ENCODE measurements around the gene PODXL2.
A peak's percentile ranks its signal among the peaks of the same experiment; 100 is the strongest.

Gene PODXL2

DNA sequence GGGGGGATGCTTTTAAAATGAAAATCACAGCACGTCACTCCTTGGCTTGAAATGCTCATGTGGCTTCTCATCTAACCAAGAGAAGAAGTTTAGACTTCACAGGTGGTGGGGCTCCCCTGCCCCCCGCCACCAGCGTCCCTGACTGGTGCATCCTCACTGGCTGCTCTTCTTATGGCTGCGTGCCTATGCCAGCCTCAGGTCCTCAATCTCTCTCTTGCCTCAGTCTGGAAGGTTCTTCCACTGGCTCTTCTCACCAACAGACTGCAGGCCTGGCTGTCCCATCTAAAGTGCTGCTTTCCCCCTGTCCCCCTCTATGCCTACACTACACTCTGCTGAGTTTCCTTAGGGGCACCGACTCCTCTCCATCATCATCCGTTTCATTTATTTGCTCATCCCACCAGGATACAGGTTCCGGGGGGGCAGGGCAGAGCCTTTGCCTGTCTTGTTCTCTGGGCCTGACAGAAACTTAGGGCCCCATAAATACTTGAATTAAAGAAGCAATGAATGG is 64.4 kb downstream of the PODXL2 start:
- Histone ChIP-seq H3K27me3 (ENCODE audit: control insufficient read depth in 5 of 5, insufficient read depth in 4 of 5, low read length in 5 of 5) (no peaks in the 10 kb centered on the region), H3K4me1 (ENCODE audit: control insufficient read depth in 5 of 5, insufficient read depth in 5 of 5, low read length in 5 of 5) (peaks cover 16 to 36% (median 32%) of the 10 kb centered on the region in 5 donors), H3K9ac (ENCODE audit: low read length in 5 of 5) (no peak overlapping the region), H3K27ac (ENCODE audit: low read depth, low read length) (no peak overlapping the region), H3K9me3 (ENCODE audit: control insufficient read depth in 5 of 5, low read length in 5 of 5) (no peaks in the 10 kb centered on the region), H3K36me3 (ENCODE audit: control insufficient read depth in 5 of 5, insufficient read depth in 5 of 5, low read length in 5 of 5) (peaks cover 0 to 60% (median 60%) of the 10 kb centered on the region in 5 donors), H3K4me3 (ENCODE audit: low read depth in 1 of 5, low read length in 5 of 5) (no peak overlapping the region)

DNA sequence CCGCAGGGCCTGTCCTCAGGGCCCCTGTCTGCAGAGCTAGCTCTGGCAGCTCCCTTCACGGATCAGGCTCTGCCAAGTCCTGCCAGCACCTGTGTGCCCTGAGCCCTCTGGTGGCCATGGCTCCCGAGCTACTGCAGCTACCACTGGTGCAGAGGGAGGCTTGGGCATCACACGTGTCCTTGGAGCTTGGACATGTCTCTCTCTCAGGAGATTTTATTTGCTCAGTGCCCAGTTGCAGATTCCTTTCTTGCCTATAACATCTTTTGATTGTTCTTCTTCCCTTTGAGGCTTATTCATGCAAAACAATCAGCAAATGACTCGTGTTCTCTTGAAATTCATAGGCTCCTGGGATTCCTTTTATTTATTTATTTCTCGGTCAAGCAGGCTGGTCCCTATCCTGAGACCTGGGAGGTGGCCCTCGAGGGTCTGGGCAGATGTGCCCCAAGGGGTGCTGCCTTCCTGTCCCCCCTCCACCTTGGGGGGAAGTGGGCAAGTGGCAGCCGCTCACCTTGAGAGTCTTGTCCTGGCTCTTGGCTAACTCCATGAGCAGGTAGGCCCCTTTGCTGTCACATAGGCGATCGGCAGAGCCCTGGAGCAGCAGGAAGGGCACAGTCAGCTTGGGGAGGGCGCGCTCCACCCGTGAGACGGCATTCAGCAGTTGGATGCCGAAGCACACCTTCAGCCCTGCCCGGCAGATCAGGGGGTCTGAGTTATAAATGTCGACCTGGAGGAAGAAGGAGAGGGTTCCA is 65.7 kb downstream of the PODXL2 start:
- Histone ChIP-seq H3K27me3 (ENCODE audit: control insufficient read depth in 5 of 5, insufficient read depth in 4 of 5, low read length in 5 of 5) (no peaks in the 10 kb centered on the region), H3K9me3 (ENCODE audit: control insufficient read depth in 5 of 5, low read length in 5 of 5) (no peaks in the 10 kb centered on the region), H3K27ac (ENCODE audit: low read depth, low read length) (no peak overlapping the region), H3K36me3 (ENCODE audit: control insufficient read depth in 5 of 5, insufficient read depth in 5 of 5, low read length in 5 of 5) (peaks cover 0 to 54% (median 52%) of the 10 kb centered on the region in 5 donors), H3K4me3 (ENCODE audit: low read depth in 1 of 5, low read length in 5 of 5) (no peak overlapping the region), H3K9ac (ENCODE audit: low read length in 5 of 5) (no peak overlapping the region), H3K4me1 (ENCODE audit: control insufficient read depth in 5 of 5, insufficient read depth in 5 of 5, low read length in 5 of 5) (peaks cover 22 to 49% (median 44%) of the 10 kb centered on the region in 5 donors)

DNA sequence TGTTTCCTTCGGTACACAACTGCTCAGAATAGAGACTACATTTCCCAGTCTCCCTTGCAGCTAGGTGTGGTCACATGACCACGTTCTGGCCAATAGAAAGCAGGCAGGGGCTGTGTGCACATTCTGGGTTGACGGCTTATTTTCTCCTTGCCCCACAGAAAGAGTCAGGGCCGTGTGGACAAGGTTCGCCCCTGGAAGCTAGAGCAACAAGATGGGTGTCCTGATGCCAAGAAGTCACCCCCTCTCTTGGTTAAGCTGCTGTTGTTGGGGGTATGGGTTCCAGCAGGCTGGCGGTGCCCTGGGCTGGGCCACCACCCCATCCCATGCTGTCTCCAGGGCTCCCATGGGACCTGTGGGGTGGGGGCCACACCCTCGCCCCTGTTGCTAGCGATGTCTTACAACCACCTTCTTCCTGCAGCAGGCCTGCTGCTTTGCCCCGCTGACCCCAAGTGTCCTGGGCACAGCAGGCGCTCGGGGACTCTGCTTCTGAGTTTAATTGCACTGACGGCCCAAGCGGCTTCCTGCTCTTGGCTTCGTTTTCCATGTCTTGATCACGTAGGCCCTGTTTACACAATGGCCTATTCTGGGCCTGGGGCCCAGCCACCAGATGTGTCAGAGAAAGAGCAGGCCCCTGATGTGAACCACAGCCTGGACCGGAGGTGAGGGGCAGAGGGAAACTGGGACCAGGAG is 68.7 kb downstream of the PODXL2 start:
- H3K27me3 ChIP-seq (ENCODE audit: control insufficient read depth in 5 of 5, insufficient read depth in 4 of 5, low read length in 5 of 5), result no peaks in the 10 kb centered on the region
- H3K4me1 ChIP-seq (ENCODE audit: control insufficient read depth in 5 of 5, insufficient read depth in 5 of 5, low read length in 5 of 5), result peaks cover 29 to 69% (median 65%) of the 10 kb centered on the region in 5 donors
- H3K27ac ChIP-seq (ENCODE audit: low read depth, low read length), result peak overlapping the region; percentile 97
- H3K9me3 ChIP-seq (ENCODE audit: control insufficient read depth in 5 of 5, low read length in 5 of 5), result no peaks in the 10 kb centered on the region
- peak overlapping the region in 3 of 5 donors; percentile 13 to 17 (median 13) for H3K4me3 ChIP-seq (ENCODE audit: low read depth in 1 of 5, low read length in 5 of 5)
- H3K36me3 ChIP-seq (ENCODE audit: control insufficient read depth in 5 of 5, insufficient read depth in 5 of 5, low read length in 5 of 5), result peaks cover 0 to 38% (median 28%) of the 10 kb centered on the region in 5 donors
- peak overlapping the region in 4 of 5 donors; percentile 51 to 73 (median 62) for H3K9ac ChIP-seq (ENCODE audit: low read length in 5 of 5)

- Histone ChIP-seq H3K9ac (ENCODE audit: low read length in 5 of 5) (peak overlapping the region in 4 of 5 donors; percentile 51 to 73 (median 62)), H3K36me3 (ENCODE audit: control insufficient read depth in 5 of 5, insufficient read depth in 5 of 5, low read length in 5 of 5) (peaks cover 0 to 32% (median 24%) of the 10 kb centered on the region in 5 donors), H3K4me1 (ENCODE audit: control insufficient read depth in 5 of 5, insufficient read depth in 5 of 5, low read length in 5 of 5) (peaks cover 29 to 75% (median 71%) of the 10 kb centered on the region in 5 donors), H3K27me3 (ENCODE audit: control insufficient read depth in 5 of 5, insufficient read depth in 4 of 5, low read length in 5 of 5) (no peaks in the 10 kb centered on the region), H3K4me3 (ENCODE audit: low read depth in 1 of 5, low read length in 5 of 5) (peak overlapping the region in 1 of 5 donors; percentile 16), H3K27ac (ENCODE audit: low read depth, low read length) (peak overlapping the region; percentile 97), H3K9me3 (ENCODE audit: control insufficient read depth in 5 of 5, low read length in 5 of 5) (no peaks in the 10 kb centered on the region)
These were observed 69.3 kb downstream of the PODXL2 start for GRCh38 chr3:127698286-127698685.

DNA sequence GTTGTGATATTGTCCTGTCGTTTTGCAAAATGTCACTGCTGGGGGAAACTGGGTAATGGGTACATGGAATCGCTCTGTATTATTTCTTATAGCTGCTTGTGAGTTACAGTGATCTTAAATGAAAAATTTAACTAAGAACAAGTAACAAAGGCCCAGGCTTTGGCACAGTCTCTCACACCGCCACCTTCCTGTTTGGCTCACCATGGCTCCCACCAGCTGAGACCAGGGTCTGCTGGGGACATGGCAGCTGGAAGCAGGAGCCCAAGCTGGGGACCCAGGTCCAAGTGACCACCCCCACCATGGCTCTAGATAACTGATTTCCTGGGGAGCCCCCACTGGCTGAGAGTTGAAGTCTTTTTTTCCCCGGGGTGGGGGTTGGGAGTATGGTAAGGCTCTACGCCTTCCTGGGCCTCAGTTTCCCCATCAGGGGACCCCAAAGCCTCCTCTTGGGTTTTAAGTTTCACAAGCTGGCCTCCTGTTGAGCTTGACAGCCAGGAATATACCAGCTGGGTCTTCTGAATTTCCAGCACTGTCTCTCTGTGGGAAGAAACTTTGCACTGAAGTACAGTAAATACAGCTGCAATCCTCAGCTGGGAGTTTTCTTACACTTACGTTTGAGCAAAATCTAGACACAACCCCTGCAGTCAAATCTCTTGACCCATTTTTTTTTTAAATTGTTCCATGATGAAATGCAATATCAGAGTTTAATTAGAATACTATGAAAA is 69.9 kb downstream of the PODXL2 start:
- no peaks in the 10 kb centered on the region for H3K27me3 ChIP-seq (ENCODE audit: control insufficient read depth in 5 of 5, insufficient read depth in 4 of 5, low read length in 5 of 5)
- peaks cover 29 to 80% (median 76%) of the 10 kb centered on the region in 5 donors for H3K4me1 ChIP-seq (ENCODE audit: control insufficient read depth in 5 of 5, insufficient read depth in 5 of 5, low read length in 5 of 5)
- H3K9ac ChIP-seq (ENCODE audit: low read length in 5 of 5), result peak overlapping the region in 4 of 5 donors; percentile 51 to 73 (median 62)
- H3K9me3 ChIP-seq (ENCODE audit: control insufficient read depth in 5 of 5, low read length in 5 of 5), result no peaks in the 10 kb centered on the region
- H3K36me3 ChIP-seq (ENCODE audit: control insufficient read depth in 5 of 5, insufficient read depth in 5 of 5, low read length in 5 of 5), result peaks cover 0 to 26% (median 18%) of the 10 kb centered on the region in 5 donors
- peak overlapping the region; percentile 97 for H3K27ac ChIP-seq (ENCODE audit: low read depth, low read length)
- H3K4me3 ChIP-seq (ENCODE audit: low read depth in 1 of 5, low read length in 5 of 5), result peak overlapping the region in 1 of 5 donors; percentile 16

- Histone ChIP-seq H3K27ac (ENCODE audit: low read depth, low read length) (peak overlapping the region; percentile 97), H3K4me1 (ENCODE audit: control insufficient read depth in 5 of 5, insufficient read depth in 5 of 5, low read length in 5 of 5) (peaks cover 29 to 80% (median 76%) of the 10 kb centered on the region in 5 donors), H3K36me3 (ENCODE audit: control insufficient read depth in 5 of 5, insufficient read depth in 5 of 5, low read length in 5 of 5) (peaks cover under 1 to 22% (median 13%) of the 10 kb centered on the region in 5 donors), H3K27me3 (ENCODE audit: control insufficient read depth in 5 of 5, insufficient read depth in 4 of 5, low read length in 5 of 5) (no peaks in the 10 kb centered on the region), H3K4me3 (ENCODE audit: low read depth in 1 of 5, low read length in 5 of 5) (no peak overlapping the region), H3K9ac (ENCODE audit: low read length in 5 of 5) (peak overlapping the region in 4 of 5 donors; percentile 22 to 52 (median 42)), H3K9me3 (ENCODE audit: control insufficient read depth in 5 of 5, low read length in 5 of 5) (no peaks in the 10 kb centered on the region)
These were observed 70.7 kb downstream of the PODXL2 start for GRCh38 chr3:127699416-127700300.

DNA sequence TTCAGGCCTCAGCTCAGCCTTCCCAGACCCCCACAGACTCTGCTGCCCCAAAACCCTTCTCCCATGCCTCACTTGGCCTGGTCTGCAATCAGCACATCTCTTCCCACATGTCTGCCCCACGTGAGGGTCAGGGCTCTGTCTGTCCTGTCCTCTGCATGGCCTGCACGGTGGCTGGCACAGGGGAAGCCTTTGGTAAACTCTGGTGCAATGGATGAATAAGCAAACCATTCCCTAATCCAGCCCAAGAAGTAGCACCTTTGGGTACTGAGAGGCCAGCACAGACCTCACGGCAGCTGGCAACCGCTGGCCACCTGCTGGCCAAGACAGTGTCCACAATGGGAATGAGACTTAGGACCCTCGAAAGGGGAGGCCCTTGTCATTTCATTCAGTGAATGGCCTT is 71.4 kb downstream of the PODXL2 start:
- Histone ChIP-seq H3K27me3 (ENCODE audit: control insufficient read depth in 5 of 5, insufficient read depth in 4 of 5, low read length in 5 of 5) (no peaks in the 10 kb centered on the region), H3K4me3 (ENCODE audit: low read depth in 1 of 5, low read length in 5 of 5) (no peak overlapping the region), H3K9me3 (ENCODE audit: control insufficient read depth in 5 of 5, low read length in 5 of 5) (no peaks in the 10 kb centered on the region), H3K36me3 (ENCODE audit: control insufficient read depth in 5 of 5, insufficient read depth in 5 of 5, low read length in 5 of 5) (peaks cover 3 to 20% (median 10%) of the 10 kb centered on the region in 5 donors), H3K27ac (ENCODE audit: low read depth, low read length) (peak overlapping the region; percentile 97), H3K4me1 (ENCODE audit: control insufficient read depth in 5 of 5, insufficient read depth in 5 of 5, low read length in 5 of 5) (peaks cover 29 to 80% (median 76%) of the 10 kb centered on the region in 5 donors), H3K9ac (ENCODE audit: low read length in 5 of 5) (no peak overlapping the region)

- peaks cover 30 to 82% (median 81%) of the 10 kb centered on the region in 5 donors for H3K4me1 ChIP-seq (ENCODE audit: control insufficient read depth in 5 of 5, insufficient read depth in 5 of 5, low read length in 5 of 5)
- peaks cover 3 to 30% (median 15%) of the 10 kb centered on the region in 5 donors for H3K36me3 ChIP-seq (ENCODE audit: control insufficient read depth in 5 of 5, insufficient read depth in 5 of 5, low read length in 5 of 5)
- peak overlapping the region; percentile 97 for H3K27ac ChIP-seq (ENCODE audit: low read depth, low read length)
These were observed 72.4 kb downstream of the PODXL2 start for GRCh38 chr3:127701280-127701911.

More at GRCh38 chr3:127701280-127701911, 72.4 kb downstream of the PODXL2 start:
- Histone ChIP-seq H3K9me3 (ENCODE audit: control insufficient read depth in 5 of 5, low read length in 5 of 5) (no peaks in the 10 kb centered on the region), H3K4me3 (ENCODE audit: low read depth in 1 of 5, low read length in 5 of 5) (peak overlapping the region in 1 of 5 donors; percentile 23), H3K27me3 (ENCODE audit: control insufficient read depth in 5 of 5, insufficient read depth in 4 of 5, low read length in 5 of 5) (no peaks in the 10 kb centered on the region), H3K9ac (ENCODE audit: low read length in 5 of 5) (peak overlapping the region in 4 of 5 donors; percentile 10 to 79 (median 20))

All from subcutaneous abdominal adipose tissue (tissue), 5 donors.